Measurements from ENCODE around the gene SP3.

SP3 gene

DNA sequence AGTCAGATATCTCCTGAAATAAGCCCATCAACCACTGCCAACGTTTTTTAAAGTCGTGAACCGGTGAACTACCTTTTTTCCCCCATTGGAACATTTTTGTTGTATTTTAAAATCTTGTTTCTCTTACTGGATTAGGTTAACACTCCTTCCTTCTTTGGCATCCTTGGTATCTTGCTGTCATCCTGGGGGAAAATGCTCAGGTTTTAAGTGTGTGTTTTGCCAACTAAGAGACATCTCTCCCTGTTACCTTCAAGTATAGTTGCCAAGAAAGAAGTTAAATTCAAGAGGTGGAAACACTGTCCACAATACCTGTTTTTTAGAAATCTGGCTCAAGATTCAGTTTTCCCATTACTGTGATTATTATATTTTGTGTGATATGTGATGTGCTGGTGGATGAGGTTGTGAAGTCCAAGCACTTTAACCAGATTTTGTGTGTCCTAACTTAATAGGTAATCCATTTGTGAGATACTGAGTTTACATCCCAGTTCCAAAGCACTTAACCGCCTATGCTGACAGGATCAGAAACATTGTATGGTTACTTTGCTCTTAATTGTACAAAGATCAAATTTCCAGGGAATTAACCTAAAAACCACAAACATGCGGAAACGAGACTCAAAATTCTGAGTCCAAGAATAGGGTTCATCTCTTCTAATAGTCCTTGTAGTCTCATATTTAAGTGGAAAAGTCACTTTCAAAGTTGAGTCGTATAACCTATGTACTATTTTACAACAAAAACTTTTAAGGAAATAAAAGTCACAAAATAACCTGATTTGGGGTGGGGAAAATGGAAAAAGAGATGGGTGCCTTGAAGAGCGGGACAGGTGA lies 1.3 kb upstream of the SP3 start:
- no peak for DNase-seq

DNA sequence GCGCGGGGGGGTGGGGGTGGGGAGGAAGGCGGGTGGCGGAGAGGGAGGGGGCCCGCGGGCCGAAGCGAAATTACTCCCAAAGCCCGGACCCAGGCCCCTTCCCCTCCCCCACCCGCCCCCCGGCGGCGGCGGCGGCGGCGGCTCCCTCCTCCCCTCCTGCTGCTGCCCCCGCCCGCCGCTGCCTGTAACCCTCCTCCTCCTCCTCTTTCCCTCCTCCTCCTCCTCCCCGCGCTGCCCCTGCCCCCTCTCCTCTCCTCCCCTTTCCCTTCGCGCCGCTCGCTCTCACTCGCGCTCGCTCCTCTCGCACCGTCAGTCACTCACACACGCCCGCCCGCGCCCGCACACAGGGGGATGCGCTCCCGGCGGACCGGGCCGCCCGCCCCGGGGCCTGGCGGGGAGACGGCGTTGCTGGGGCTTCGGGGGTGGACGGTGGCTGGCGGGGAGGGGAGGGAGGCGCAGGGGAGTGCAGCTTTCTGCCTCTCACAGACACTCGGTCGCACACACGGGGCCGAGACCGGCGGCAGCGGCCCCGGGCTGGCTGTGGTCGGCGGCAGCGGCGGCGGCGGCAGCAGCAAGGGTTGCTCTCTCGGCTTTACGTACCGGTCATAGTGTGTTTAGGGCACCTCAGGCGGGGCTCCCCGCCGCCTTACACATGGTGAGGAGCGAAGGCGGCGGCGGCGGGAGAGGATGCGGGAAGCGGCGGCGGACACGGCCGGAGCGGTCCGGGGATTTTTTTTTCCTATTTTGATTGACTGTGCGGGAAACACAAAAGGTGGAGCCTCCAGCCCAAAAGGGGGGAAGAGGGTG lies 405 bp downstream of the SP3 start:
- DNase-seq, result peak; percentile 91

DNA sequence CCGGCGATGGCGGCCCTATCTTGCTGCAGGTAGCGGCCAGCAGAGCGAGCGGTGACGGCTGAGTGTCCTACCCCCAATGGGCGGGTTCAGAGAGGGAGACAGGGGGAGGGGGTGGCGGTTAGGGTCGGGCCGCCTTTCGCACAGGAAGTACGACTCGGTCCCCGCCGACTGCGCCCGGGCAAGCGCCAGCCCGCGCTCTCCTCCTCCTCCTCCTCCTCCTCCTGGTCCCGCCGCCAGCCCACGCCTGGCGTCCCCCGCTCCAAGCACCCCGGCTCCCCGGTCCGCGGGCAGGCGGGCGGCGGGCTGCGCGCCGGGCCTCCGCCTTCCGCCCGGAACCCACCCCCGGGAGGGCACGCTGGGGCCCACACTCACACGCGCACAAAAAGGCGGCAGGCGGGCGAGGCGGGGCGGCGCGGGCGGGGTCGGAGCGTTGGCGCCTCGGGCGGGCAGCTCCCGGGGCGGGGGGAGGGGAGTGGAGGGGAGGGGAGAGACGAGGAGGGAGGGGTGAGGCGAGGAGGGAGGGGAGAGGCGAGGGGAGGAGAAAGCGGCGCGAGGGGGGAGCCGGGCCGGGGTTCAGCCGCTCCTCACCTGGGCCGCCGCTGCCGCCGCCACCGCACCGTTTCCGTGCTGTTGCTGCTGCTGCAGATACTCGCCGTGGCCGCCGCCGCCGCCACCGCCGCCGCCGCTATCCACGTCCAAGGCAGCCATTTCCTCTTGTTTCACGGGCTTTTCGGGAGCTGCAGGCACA lies 1.2 kb downstream of the SP3 start:
- DNase-seq, result peak; percentile 96

DNA sequence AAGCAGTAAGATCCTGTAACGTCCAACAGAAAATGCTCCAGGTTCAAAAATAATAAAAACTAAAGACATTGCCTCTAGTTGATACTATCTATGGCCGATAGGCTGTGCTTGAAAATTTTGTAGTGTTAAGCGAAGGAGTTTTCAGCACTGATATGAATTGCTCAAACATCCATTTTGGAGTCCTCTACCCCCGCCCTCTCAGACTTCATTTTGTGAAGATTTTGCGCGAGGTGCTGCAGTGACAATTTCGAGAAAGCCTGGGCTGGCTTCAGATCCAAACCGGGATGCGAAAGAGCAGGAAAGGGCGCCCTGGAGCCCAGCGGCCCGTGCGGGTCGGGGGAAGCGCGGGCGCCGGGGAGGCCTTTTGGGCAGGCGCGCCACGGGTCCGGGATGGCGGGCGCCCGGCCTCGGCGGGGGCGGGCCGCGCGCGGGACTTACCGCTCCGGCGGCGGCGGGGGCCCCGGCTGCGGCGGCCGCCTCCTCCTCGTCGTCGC lies 1.8 kb downstream of the SP3 start:
- peak; percentile 57 for DNase-seq

DNA sequence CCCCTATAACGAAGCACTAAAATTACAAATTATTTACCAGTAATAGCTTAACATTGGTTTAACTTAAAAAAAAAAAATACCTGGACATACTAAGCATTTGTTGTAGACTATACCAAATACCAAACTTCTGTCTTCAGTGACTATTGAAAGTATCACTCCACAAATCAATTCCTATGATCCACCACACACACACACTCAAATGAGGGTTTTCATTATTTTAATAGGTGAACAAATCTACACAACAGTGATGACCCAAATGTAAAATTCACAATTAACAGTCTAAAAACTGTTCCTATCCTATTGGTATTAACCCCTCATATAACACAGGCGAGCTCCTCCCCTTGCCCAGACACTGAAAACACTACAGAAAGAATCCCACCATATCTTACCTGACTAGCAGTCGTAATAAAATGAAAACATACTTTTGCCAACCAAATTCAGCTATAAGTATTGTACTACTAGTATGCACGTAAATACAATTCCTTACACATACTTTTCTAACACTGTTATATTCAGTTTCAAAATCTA lies 2.5 kb downstream of the SP3 start:
- no peak for DNase-seq

DNA sequence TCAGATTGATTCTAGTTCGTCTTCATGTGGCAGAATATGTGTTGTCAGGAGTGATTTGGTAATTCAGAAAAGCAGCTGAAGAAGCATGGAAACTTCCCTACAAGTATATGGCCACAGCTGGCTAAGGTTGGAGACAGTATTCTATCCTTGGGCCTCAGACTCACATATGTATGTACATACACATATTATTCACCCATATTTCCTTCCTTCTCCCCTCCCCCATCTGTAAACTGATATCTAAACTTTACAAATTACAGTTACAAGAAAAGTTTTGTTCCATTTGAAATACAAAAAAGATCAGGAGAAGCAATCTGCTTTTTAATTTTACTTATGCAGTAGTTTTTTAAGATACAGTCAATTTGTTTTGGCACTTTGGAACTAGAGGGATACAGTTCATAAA lies 3.1 kb downstream of the SP3 start:
- DNase-seq, result no peak

DNA sequence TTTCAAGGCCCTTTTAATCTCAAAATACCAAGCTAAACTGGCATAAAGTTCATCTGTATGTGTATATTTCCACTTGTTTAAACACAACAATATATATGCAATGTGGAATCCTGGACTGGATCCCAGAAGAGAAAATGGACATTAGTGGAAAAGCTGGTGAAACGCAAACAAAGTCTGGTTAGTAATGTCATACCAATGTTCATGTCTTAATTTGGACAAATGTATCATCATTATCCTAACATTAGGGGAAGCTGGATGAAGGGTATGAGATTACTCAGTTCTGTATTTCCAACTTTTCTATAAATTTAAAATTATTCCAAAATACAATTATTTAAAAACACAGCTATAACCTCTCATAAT lies 3.8 kb downstream of the SP3 start:
- no peak for DNase-seq

DNA sequence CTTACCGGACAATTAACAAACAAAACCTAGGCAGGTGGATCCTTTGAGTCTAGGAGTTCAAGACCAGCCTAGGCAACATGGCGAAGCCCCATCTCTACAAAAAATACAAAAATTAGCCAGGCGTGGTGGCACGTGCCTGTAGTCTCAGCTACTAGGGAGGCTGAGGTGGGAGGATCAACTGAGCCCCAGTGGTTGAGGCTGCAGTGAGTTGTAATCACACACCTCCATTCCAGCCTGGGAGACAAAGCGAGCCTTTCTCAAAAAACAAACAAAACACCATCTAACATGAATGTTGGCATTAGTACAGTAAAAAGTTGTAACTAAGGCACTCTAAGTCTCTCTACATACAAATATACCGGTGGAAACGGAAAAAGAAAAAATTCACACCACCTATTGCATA lies 5.3 kb downstream of the SP3 start:
- DNase-seq, result no peak

DNA sequence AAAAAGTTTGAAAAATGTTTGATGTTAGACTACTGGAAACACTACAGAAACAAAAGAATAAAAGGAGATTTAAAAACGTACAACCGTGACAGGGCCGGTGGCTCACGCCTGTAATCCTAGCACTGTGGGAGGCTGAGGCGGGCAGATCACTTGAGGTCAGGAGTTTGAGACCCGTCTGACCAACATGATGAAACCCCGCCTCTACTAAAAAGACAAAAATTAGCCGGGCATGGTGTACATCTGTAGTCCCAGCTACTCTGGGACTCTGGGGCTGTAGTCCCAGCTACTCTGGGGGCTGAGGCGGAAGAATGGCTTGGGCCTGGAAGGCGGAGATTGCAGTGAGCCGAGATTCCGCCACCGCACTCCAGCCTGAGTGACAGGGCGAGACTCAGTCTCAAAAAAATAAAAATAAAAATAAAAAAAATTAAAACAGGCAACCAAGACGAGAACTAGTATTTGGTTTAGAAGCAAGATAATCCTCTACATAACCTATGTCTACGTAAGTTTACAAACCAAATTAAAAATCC lies 5.8 kb downstream of the SP3 start:
- DNase-seq, result no peak

DNA sequence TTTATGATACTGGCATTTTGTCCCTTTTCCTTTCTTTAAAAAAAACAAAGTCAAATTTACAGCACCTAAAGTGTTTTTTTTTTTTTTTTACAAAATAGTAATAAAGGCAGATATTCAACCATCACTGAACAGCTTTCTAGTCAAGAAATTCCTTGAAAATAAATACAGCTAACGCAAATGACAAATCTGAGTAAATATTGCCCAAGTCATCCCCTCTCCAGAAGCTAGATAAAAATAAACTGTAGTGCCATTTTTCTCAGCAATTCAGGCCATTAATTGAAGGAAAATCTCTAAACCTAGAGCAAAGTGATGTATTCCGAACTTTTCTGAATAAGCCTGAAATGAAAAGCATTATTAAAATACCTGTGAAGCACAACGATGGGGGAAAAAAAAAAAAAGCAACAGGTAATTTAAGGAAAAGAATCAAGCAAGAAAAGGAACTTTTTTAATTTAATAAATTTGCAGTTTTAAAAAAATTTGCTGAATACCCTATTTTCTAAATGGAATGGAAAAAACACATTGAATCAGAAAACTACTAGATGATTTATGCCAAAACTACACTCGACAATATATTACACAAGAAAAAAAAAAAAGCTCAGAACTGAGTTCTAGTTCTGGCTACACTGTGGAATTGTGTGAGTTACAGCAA lies 6.9 kb downstream of the SP3 start:
- DNase-seq, result no peak

DNA sequence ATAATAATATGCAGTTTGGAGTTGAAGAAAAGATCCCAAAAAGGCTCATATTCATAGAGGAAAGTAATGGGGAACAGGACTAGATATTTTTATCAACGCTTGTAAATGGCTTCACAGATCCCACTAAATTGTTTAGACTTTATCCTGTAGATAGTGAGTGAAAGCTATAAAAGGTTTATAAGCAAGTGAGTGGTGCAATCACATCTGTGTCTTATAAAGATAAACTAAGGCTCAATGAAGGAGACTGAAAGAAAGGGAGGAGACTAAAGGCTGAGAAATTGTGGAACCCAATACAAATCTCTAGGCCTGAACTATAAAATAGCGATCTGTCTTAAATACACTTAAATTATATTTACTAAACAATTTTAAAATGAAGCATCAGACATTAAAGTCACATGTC lies 7.7 kb downstream of the SP3 start:
- DNase-seq, result no peak

DNA sequence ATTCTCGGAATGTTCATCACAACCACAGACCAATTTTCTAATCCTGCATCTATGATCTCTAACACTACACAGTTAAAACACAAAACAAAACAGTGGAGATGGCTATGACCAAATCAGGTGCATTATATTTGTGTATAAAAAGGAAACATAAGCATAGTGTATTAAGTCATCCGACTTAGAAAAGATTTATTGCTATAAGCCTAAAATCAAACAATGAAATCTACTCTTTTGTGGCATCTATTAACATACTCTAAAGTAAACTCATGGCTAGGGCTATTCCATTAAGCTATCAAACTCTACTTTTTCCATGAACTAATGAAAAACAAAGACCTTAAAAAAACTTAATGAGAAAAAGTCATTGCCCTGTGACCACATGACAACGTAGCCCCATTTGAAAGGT lies 8.7 kb downstream of the SP3 start:
- no peak for DNase-seq

DNA sequence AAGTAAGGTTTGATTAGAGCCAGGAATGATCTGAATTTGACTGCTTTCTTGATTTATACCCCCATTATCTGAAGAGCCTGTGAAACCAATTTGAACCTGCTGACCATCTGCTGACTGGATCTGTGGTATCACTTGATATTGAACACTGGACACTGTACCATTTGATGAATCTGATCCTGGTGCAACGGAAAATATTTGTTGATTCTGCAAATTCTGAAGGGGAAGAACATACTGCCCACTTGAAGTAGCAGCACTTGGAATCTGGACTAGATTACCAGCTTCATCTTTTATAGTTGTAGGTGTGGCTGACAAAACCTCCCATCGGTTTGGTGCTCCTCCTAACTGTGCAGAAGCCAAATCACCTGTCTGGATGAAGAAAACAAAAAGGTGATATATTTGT lies 9.3 kb downstream of the SP3 start:
- no peak for DNase-seq

DNA sequence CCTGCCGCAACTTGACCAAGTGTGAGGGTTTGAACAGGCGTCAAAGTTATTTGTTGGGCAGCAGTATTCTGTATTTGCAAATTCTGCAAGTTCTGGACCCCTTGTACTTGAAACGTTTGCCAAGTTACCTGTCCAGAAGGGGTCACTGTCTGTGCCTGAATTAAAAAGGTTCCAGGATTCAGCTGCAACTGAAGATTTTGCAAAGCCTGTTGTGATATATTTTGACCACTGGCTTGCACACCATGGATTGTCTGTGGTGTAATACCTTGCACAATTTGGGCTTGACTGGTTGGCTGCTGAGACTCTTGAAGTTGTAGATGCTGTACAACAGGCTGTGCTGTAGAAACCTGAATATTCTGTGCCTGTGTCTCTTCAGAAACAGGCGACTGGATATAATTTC lies 10.2 kb downstream of the SP3 start:
- DNase-seq, result no peak

DNA sequence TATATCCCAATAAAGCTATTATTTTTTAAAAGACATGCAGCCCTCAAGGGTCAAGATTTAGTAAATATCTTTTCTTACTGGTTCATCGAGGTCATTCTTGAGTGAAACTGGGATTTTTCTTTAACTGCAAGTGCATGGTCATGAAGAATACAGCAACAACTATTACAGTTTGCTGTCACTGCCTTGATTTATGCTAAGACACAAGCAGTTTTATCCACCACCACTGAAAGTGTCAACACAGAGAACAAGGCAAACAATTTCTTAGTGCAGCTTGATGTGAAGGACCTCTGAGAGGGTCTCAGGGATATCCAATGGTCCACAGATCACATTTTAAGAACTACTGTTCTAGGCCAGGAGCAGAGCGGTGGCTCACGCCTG lies 12.1 kb downstream of the SP3 start:
- no peak for DNase-seq

DNA sequence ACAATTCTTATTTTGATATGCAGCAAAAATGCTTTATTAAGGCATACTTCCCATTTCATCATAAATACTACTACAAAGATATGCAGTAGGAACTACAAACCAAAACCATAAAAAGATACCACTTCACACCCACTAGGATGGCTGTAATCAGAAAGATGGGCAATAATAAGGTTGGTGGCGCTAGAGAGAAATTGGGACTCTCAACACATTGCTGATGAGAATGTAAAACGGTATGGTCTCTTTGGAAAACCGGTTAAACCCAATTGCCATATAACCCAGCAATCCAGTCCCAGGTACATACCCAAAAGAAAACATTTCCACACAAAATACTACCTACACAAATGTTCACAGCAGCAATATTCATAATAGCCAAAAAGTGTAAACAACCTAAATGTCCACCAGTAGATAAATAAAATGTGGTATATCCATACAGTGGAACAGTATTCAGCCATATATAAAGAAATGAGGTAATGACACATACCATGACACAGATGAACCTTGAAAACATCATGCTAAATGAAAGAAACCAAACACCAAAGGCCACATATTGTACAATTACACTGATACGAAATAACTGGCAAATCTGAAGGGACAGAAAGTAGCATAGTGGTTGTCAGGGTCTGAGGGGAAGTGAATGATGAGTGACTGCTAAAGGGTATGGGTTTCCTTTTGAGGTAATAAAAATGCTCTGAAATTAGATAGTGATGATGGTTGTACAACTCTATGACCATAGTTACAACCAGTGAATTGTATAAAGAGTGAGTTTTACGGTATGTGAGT lies 12.7 kb downstream of the SP3 start:
- DNase-seq, result no peak

DNA sequence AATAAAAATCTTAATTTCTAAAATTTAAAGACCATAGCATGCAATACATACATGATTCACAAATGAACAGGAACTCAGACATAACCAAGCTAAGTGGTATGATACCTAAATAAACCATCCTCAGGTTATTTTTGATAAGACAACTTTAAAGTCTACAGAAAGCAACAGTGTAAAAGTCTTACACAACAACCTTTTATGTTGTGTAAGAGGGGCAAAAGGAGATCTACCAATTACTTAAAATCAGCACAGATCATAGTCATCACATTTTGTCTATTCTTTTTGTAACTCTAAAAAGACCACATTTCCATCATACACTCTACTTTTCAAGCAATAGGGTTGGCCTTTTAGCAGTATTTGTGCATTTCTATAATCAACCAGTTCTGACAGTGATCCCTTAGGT lies 16.3 kb downstream of the SP3 start:
- no peak for DNase-seq

DNA sequence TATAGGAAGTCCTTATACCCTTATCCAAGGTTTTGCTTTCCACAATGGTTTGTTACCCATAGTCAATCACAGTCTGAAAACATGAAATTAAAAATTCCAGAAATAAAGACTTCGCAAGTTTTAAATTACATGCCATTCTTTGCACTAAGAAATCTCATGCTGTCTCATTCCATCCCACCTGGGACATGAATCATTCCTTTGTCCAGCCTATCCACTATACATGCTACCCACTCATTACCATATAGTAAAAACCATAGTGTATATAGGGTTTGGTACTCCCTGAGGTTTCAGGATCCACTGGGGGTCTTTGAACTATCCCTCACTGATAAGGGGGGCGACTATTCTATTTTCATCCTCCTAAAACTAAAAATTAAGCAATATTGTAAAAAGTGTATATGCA lies 17.0 kb downstream of the SP3 start:
- no peak for DNase-seq

DNA sequence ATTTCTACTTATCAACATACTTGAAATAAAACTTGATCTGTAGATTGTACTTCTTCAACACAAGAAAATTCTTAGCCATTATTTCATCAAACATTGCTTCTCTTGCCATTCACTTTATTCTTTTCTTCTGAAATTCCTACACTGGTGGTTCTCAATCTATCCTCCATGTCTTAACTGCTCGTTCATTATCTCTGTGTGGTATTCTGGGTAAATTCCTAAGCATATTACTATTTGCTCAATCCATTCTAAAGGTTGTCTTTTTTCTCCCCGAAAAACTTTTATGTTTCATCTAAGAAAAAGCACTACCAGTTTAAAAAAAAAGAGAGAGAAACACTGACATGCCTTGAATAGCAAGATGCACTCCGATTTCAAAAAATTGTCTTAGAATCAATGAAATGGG lies 18.0 kb downstream of the SP3 start:
- DNase-seq, result no peak

DNA sequence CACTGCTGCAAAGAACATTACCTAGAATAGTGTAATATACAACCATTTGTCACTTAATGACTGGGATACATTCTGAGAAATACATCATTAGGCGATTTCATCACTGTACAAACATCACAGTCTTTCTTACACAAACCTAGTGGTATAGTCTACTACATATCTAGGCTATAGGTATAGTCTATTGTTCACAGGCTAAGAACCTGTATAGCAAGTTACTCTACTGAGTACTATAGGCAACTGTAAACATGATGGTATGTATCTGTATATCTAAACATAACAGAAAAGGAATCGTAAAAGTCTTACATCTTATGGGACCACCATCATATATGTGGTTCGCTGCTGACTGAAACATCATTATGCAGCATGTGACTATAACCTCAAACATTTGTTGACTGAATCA lies 21.4 kb downstream of the SP3 start:
- no peak for DNase-seq

DNA sequence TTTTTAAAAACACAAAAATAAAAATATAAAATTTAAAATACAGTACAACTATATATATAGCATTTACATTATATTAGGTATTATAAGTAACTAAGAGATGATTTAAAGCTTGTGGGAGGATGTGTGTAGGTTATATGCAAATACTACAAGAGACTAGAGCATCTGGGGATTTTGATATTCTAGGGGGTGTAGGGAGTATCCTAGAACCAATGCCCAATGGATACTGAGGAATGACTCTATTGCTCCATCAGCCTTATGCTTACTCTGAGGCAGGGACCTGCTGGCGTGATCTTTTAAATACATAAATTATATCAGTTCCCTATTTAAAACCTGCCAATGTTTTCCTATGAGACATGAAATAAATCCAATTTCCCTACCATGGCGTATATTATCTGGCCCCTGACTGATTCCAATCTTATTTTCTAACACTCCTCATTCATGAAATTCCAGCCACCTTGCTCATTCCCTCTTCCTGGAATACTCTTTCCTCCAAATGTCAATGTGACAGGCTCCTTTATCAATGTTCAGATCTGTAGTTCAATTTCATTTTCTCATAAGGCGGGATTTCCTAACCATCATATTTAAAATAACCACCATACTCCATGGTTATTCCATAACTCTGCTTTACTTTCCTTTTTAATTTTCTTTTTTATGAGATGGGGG lies 22.2 kb downstream of the SP3 start:
- no peak for DNase-seq
